Mammary epithelial cell (primary cell): ENCODE data around the gene ZBTB40.

Experiments
- EZH2 ChIP-seq: IDR thresholded peaks from 2 replicates; pipeline ENCODE4 v1.6.1; 2012; ENCODE audit warnings: low read length, inconsistent platforms, borderline replicate concordance
- TF ChIP-seq, protein P1 (sequence below), 2 donors: IDR thresholded peaks in 1 of 2; conservative IDR thresholded peaks in 1 of 2; 2 replicates each; pipeline ENCODE4 v1.5.1; 2011 to 2012; ENCODE audit warnings: inconsistent platforms in 2 of 2, low read length in 2 of 2, mild to moderate bottlenecking in 2 of 2, control low read depth in 1 of 2, low read depth in 1 of 2; ENCODE audit not compliant: insufficient read depth in 1 of 2; ENCODE audit errors: extremely low read depth in 1 of 2

DNA sequence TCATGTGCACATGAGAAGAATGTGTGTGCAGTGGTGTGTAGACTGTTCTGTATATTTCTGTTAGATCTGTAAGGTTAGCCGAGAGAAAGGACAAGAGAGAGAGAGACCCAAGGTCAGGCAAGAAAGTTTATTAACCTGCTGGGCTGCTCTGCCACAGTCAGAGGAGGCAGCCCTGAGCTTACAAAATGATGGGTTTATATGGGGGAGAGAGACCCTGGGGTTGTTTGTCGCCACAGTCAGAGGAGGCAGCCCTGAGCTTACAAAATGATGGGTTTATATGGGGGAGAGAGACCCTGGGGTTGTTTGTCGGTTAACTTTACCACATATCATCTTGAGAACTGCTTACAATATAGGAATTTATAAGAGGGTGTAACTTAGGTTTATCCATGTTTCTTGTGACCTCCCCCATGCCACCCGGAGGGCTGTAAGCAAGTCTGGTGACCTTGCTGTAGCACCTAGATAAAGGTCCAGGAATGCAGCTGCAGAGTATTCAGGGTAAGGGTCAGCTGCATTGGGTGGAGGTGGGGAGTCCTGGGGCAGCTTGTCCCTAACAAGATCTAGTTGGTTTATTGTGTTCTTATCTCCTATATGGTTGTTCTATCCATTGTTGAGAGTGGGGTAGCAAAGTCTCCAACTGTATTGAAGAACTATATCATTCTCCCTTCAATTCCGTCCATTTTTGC is 9.3 kb upstream of the ZBTB40 start:
- TF ChIP-seq, protein P1, sequence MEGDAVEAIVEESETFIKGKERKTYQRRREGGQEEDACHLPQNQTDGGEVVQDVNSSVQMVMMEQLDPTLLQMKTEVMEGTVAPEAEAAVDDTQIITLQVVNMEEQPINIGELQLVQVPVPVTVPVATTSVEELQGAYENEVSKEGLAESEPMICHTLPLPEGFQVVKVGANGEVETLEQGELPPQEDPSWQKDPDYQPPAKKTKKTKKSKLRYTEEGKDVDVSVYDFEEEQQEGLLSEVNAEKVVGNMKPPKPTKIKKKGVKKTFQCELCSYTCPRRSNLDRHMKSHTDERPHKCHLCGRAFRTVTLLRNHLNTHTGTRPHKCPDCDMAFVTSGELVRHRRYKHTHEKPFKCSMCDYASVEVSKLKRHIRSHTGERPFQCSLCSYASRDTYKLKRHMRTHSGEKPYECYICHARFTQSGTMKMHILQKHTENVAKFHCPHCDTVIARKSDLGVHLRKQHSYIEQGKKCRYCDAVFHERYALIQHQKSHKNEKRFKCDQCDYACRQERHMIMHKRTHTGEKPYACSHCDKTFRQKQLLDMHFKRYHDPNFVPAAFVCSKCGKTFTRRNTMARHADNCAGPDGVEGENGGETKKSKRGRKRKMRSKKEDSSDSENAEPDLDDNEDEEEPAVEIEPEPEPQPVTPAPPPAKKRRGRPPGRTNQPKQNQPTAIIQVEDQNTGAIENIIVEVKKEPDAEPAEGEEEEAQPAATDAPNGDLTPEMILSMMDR (conservative IDR thresholded peaks at IDR 0.05 in 1 of 2, IDR thresholded peaks at IDR 0.05 in 1 of 2; ENCODE audit: extremely low read depth in 1 of 2, insufficient read depth in 1 of 2, low read depth in 1 of 2, low read length in 2 of 2): no peak
- no peak for TF ChIP-seq EZH2
